Posterior vena cava (tissue), 2 donors: Measurements from ENCODE around the gene POFUT2. TPM values are rescaled to one million over a fixed set of nuclear protein-coding genes. Genes with fewer than 3 reads are reported as not detected.

Source experiments
- DNase-seq: peaks from one replicate; pipeline ENCODE4 v3.0.0-alpha.2; 2020; ENCODE audit warnings: low spot score
- intact Hi-C, 2 donors: fragments of 100-400 bp; cut with DNase I; formaldehyde crosslinking; loops; one replicate each; pipeline versions ENCODE4 v1.14.1 to v1.14.2; 2022 to 2023
- total RNA-seq, 2 donors: library from RNA; stranded (reverse); fragmentation: NEBNext Ultra II Directional; extraction: Animal tissue kit (Norgen Biotek cat#: 25700); gene quantifications; one replicate each; pipeline ENCODE4 v1.2.1, GENCODE V29; 2021
- donor health status: DM: yes; HTN: yes; CAD: no.
- donor health status: DM: yes; HTN: yes; CAD: no.

POFUT2 gene
- total RNA-seq, 2 donors from 2014 or later, result 27.1 to 27.4 TPM

GRCh38 chr21:45244799-45245340 is 42.8 kb downstream of the POFUT2 start:
- DNase-seq, result no peak
- intact Hi-C loops, result no loop called here

DNA sequence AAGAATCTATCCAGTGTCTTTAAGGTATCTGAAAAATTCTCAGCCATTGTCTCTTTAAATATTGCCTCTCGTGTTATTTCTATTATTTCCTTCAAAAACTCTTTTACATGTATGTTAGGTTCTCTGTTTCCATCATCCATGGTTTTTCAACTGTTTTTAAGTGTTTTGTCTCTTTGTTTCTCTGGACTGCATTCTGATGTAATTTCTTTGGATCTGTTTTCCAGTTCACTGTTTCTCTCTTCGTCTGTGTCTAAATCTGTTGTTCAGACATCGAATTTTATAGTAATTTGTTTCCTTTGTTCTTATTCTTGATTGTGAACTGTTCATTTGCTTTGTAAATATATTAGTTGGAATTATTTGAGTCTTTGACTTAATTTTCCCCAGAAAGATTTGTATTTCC is 44.1 kb downstream of the POFUT2 start:
- intact Hi-C loops, result no loop called here
- no peak for DNase-seq

DNA sequence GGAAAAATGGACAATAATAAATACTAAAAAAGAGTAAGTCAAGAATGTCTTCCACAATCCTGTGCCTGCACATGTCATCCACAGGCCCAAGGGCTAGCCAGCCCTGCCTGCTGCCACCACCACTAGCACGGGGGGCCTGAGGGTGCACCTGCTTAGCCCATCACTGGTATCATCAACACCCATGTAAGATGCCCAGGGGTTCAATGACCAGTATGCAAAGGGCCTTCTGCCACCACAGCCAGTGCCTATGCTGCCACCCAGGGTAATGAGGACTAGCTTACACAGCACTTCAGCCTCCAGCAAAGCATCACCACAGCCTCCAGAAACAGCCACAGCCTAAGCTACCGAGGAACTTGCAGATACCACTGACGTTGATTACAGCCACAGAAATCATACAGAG is 46.3 kb downstream of the POFUT2 start:
- intact Hi-C loops, result no loop called here
- no peak for DNase-seq

- DNase-seq, result no peak
- intact Hi-C loops, result no loop called here
These were observed 50.3 kb downstream of the POFUT2 start for GRCh38 chr21:45237401-45237800.

DNA sequence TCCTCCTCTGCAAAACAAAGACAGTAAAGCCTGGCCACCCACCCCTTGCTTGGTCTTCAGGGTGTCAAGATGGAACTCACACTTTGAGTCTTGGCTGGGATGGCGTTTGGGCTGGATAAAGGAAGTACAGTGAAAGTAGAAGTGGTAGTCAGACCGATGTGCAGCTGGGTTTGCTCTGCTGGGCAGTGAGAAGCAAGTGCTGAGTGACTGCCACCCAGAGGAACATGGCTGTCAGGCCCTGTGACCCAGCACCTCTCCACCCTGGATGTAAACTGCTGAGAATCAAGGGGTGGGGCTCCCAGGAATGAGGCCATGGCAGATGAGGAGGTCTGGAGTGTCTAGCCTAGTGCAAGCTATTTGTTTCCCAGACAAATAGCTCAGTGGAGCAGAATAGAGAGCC is 51.2 kb downstream of the POFUT2 start:
- intact Hi-C loops, result no loop called here
- DNase-seq, result no peak

- intact Hi-C loops, result no loop called here
- DNase-seq, result no peak
These were observed 52.2 kb downstream of the POFUT2 start for GRCh38 chr21:45235488-45235887.

DNA sequence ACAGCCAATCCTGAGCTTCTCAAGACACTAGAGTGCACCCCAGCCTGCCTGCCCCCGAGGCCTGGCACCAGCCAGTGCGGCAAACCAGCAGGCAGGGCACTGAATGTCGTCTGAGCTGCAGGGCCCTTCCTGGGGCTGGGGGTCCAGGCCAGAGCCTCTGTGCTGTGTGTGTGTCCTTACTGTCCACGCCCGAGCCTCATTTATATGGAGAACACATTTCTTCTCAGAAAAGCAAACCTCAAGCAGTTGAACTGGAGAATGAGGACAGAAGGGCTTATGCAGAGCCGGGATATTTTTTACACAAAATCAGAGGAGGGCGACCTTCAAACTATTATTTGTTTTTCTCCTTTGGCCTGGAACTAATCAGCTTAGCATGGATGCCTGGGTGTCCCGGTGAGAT is 52.7 kb downstream of the POFUT2 start:
- intact Hi-C loops, result no loop called here
- DNase-seq, result no peak

DNA sequence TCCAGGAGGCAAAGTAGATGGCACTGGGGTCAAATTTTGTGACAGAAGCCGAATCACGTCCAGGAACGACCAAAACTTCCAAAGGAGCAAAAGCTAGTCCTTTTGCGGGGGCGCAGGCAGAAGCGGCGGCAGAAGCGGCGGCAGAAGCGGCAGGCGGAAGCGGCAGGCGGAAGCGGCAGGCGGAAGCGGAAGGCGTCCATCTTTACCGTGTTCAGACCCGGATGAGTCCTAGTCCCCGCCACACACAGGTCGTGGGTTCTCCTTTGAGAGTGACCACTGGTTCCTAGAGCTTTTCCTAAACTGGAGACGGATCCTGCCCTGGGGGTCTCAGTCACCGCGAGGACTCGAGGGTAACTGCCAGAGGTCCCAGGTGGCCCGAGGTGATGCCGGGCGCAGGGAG is 53.6 kb downstream of the POFUT2 start:
- intact Hi-C loops, result no loop called here
- DNase-seq, result no peak

- no peak for DNase-seq
- intact Hi-C loops, result no loop called here
These were observed 56.0 kb downstream of the POFUT2 start for GRCh38 chr21:45231705-45232104.

DNA sequence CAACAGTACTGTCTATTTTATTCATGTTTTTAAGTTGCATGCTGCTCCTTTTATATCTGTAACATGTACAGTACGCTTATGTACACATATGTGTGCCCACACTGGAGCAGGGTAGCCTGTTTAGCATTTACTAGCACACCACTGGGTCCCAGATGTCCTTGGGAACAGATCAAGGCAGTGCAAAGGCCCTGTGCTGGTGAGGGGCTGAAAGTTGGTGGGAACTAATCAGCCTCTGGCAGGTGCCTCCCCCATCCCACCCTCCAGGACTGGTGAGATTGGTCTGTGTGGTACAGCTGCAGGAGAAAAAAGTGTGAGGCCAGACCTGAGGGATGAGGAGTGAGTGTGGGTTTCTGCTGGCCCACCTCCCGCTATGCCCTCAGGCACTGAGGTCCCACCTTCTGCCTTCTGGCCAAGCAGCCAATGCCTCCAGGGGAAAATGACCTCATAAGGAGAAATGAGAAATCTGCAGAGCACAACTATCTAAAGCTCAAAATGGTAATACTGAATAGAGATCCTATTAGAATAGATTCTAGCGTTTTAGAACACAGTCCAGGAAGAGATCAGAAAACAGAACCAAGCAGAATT is 58.9 kb downstream of the POFUT2 start:
- DNase-seq, result no peak

DNA sequence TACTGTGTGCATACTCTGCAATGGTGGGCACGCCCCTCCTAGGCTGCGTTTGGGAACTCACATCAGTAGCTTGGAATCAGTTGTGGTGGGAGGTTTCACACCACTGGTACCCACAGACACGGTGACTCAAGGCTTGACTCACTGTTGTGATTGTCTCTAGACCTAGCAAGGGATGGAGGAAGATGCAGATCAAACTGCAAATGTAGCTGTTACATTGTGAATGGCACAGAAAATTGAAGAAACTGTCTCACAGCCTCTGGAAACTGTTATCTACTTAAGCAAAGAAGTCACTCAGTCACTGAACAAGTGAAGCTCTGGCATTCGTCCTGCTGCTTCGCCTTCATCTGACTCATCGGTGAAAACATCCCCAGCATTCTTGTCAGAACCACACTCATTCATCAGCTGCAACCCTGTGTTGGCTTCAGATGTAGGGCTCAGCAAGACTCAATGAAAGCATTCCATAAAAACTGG is 59.5 kb downstream of the POFUT2 start:
- DNase-seq, result no peak
- intact Hi-C loops, result no loop called here

More for the DNA sequence above, 58.9 kb downstream of the POFUT2 start:
- intact Hi-C loops, result no loop called here

DNA sequence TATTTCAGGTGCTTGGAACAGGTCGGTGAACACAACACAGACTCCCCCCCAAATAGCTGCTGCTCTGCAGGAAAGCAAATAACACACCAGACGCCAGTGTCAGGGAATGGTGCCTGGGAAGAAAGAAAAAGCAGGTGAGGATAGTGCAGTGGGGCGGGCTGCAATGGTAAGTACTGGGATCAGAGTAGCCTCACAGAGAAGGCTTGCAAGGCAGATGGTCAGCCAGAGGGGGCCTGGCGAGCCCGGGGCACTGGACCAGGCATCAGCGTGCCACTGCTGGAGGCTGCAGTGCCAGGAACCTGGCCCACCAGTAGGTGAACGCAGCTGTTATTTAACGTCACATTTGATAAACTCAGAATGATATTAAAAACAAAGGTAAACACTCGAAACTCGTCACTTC is 60.0 kb downstream of the POFUT2 start:
- no peak for DNase-seq
- intact Hi-C loops, result no loop called here

GRCh38 chr21:45226540-45227326 is 61.0 kb downstream of the POFUT2 start:
- DNase-seq, result no peak
- intact Hi-C loops, result no loop called here

GRCh38 chr21:45225741-45226327 is 61.9 kb downstream of the POFUT2 start:
- DNase-seq, result no peak
- intact Hi-C loops, result no loop called here

- no peak for DNase-seq
- intact Hi-C loops, result no loop called here
These were observed 62.5 kb downstream of the POFUT2 start for GRCh38 chr21:45225041-45225740.

- intact Hi-C loops, result no loop called here
- DNase-seq, result no peak
These were observed 63.3 kb downstream of the POFUT2 start for GRCh38 chr21:45224189-45224938.

DNA sequence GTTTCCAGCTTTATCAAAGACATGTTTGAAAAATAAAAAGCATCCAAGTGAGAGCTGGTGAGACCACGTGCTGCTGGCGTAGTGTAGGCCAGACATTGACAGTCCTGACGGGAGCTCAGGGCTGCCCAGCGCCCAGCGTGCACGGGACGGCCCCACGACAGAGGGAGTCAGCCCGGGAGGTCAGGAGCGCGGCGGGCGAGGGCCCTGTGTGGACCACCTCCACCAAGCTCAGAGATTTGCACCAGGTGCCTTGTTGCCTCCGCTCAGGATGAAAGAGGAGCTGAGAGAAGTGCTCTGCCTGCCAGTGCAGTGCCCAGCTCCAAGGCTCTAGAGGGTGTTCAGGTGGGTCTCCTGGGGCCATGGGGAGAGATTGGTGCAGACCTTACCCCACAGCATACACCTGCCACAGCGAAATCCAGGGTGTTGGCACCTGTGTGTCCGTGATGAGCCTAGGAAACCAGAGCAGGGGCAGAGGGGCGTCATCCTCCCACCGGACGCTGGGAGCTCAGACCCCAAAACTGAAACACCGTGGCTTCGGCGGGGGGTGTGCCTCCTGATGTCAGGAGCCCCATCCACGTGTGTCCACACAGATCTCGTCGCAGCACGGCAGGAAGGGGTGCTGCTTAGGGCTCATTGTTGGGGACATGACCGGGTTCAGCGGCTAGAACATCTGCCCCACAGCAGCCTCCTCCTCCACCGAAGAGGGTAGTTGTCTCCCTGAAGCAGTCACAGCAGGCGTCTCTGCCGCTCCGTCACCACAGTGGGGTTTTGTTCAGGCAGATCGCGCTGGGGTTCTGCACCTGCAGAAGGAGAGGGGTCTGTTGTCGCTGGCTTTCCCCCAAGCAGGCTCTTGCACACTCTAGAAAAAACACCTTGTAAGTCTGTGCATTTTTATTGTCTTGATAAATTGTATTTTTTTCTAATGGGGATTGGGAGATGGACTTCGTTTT is 64.2 kb downstream of the POFUT2 start:
- DNase-seq, result no peak
- intact Hi-C loops, result no loop called here

DNA sequence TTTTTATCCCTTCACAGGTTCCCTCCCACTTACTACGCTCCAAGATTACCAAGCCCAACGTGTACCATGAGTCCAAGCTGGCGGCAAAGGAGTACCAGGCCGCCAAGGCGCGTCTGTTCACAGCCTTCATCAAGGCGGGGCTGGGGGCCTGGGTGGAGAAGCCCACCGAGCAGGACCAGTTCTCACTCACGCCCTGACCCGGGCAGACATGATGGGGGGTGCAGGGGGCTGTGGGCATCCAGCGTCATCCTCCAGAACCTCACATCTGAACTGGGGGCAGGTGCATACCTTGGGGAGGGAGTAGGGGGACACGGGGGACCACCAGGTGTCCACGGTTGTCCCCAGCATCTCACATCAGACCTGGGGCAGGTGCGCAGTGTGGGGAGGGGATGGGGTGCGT is 65.7 kb downstream of the POFUT2 start:
- intact Hi-C loops, result no loop called here
- DNase-seq, result no peak
